Left lung (tissue), 10 donors: ENCODE measurements around the gene PPY. TPM values are rescaled to one million over a fixed set of nuclear protein-coding genes. Genes with fewer than 3 reads are reported as not detected.
A peak's percentile ranks its signal among the peaks of the same experiment; 100 is the strongest.

Experiments
- ATAC-seq: fragments of 200-7000 bp; cut with Tn5 transposase; one replicate; pipeline ENCODE4 v1.9.1; 2020; ENCODE audit warnings: moderate library complexity
- DNase-seq, 4 donors: peaks; one replicate each; pipeline ENCODE4 v3.0.0-alpha.2; 2013 to 2020
- H3K27ac ChIP-seq, 2 donors: fragments of 200-600 bp; sonication (generic) in 1 of 2; one replicate each; pipeline versions ENCODE4 v1.5.0 to v1.8.0; 2020 to 2021
- H3K27me3 ChIP-seq, 2 donors: fragments of 200-600 bp; sonication (generic) in 1 of 2; one replicate each; pipeline versions ENCODE4 v1.5.0 to v1.8.0; 2020 to 2021
- H3K36me3 ChIP-seq, 2 donors: fragments of 200-600 bp; sonication (generic) in 1 of 2; one replicate each; pipeline versions ENCODE4 v1.5.0 to v1.8.0; 2020 to 2021
- H3K4me1 ChIP-seq, 2 donors: fragments of 200-600 bp; one replicate each; pipeline ENCODE4 v1.8.0; 2021
- H3K4me3 ChIP-seq, 2 donors: fragments of 200-600 bp; sonication (generic) in 1 of 2; one replicate each; pipeline versions ENCODE4 v1.5.0 to v1.8.0; 2020 to 2021; ENCODE audit warnings: mild to moderate bottlenecking in 1 of 2
- H3K9me3 ChIP-seq, 2 donors: fragments of 200-600 bp; sonication (generic) in 1 of 2; one replicate each; pipeline versions ENCODE4 v1.5.0 to v1.8.0; 2020 to 2021
- CTCF ChIP-seq, 2 donors: fragments of 200-600 bp; sonication (generic) in 1 of 2; IDR thresholded peaks; one replicate each; pipeline versions ENCODE4 v1.5.0 to v1.8.0; 2021; ENCODE audit warnings: antibody characterized with exemption in 2 of 2
- intact Hi-C, 2 donors: fragments of 100-400 bp; cut with DNase I; formaldehyde crosslinking; loops; one replicate each; pipeline versions ENCODE4 v1.11.2 to v1.14.2; 2022
- polyA plus RNA-seq, 6 donors: library from polyadenylated mRNA; unstranded; fragments of 120-200 nt; gene quantifications; one replicate each; pipeline ENCODE4 v1.2.1, GENCODE V29; 2013; ENCODE audit not compliant: insufficient read length in 6 of 6
- total RNA-seq, 2 donors: library from RNA; stranded (reverse); fragmentation: NEBNext Ultra II Directional; extraction: Animal tissue kit (Norgen Biotek cat#: 25700); gene quantifications; one replicate each; pipeline ENCODE4 v1.2.1, GENCODE V29; 2021
- donor health status: DM: no; HTN: yes; CAD: no.
- donor health status: DM: no; HTN: no; CAD: no.

Gene PPY
- total and polyA plus RNA-seq, 8 donors: 0.36 to 4.9 (median 1.5) TPM; not detected in 2

DNA sequence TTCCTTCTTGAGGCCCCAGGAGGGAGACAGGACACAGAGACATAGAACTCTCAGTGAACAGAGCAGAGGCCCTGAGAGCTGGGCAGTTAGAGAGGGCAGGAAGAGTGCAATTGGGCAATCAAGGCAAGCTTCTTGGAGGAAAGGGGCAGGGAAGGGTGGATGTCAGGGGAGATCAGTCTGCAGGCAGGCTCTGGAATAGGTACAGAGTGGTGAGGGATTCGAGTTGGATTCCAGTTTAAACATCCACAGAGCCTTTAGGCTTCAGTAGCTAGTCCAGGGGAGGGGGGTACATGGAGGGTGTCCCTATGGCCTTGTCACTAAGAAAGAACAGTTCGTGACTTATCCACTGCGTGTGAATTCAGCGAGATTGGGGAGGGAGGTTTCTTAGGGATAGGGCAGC is 9.5 kb upstream of the PPY start:
- DNase-seq (no peak), ATAC-seq (no peak)
- H3K4me1 ChIP-seq: peaks cover 9 to 10% of the 10 kb centered on the region in 2 donors
- no peak overlapping the region for H3K27ac ChIP-seq
- H3K27me3 ChIP-seq: peaks cover 31 to 76% of the 10 kb centered on the region in 2 donors
- no peak for TF ChIP-seq CTCF (IDR thresholded peaks at IDR 0.05)
- intact Hi-C loops: no loop called here
- no peak overlapping the region for H3K4me3 ChIP-seq
- no peaks in the 10 kb centered on the region for H3K9me3 ChIP-seq
- H3K36me3 ChIP-seq: no peaks in the 10 kb centered on the region

- Histone ChIP-seq H3K27ac (no peak overlapping the region), H3K9me3 (no peaks in the 10 kb centered on the region), H3K4me3 (no peak overlapping the region), H3K36me3 (no peaks in the 10 kb centered on the region), H3K27me3 (peaks cover 31 to 77% of the 10 kb centered on the region in 2 donors), H3K4me1 (peaks cover 9 to 10% of the 10 kb centered on the region in 2 donors)
- no peak for TF ChIP-seq CTCF (IDR thresholded peaks at IDR 0.05)
- intact Hi-C loops: no loop called here
- ATAC-seq (no peak), DNase-seq (no peak)
These were observed 8.3 kb upstream of the PPY start for GRCh38 chr17:43950554-43950953.

DNA sequence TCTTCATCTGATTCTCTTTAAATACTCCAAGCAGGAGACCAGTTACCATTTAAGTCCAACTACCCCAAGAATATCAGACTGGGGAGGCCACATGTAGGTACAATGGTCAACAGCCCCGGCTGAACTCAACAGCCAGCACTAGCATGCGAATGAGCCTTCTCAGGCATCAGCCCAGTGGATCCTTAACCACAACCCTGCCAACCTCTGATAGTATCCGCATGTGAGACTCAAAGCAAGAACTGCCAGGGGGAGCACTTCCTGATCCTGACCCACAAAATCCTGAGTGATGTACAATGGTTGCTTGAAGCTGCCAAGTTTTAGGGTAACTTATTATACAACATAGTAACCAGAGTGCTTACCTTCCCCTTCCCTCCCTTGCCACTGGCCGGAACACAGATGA is 7.5 kb upstream of the PPY start:
- no peak for ATAC-seq
- DNase-seq: no peak
- H3K4me3 ChIP-seq: no peak overlapping the region
- H3K27ac ChIP-seq: no peak overlapping the region
- no peak for TF ChIP-seq CTCF (IDR thresholded peaks at IDR 0.05)
- peaks cover 31 to 71% of the 10 kb centered on the region in 2 donors for H3K27me3 ChIP-seq
- H3K4me1 ChIP-seq: peaks cover 9 to 10% of the 10 kb centered on the region in 2 donors
- H3K36me3 ChIP-seq: no peaks in the 10 kb centered on the region
- intact Hi-C loops: loop anchor here in 1 of 2 donors (5.0 to 10.0 kb wide), 2 partner anchors 43 to 215 kb away; no protein-coding TSS in a partner anchor
- no peaks in the 10 kb centered on the region for H3K9me3 ChIP-seq

DNA sequence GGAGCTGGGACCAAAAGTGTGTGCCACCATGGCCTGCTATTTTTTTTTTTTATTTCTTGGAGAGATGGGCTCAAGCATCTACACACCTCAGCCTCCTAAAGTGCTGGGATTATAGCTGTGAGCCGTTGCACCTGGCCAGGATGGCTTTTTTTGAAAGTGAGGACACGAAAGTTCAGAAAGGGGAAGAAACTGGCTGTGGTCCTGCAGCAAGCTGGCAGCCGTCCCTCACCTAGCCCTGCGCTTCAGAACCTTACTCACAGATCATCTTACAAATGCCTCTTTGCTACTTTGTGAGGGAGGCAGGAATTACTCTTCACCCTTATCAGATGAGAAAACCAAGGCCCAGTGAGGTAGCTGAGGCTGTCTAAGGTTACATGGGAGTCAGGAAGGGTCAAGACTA is 4.5 kb upstream of the PPY start:
- H3K27me3 ChIP-seq: peaks cover 11 to 41% of the 10 kb centered on the region in 2 donors
- TF ChIP-seq CTCF (IDR thresholded peaks at IDR 0.05): no peak
- no peaks in the 10 kb centered on the region for H3K9me3 ChIP-seq
- no peak overlapping the region for H3K27ac ChIP-seq
- H3K4me3 ChIP-seq: no peak overlapping the region
- peaks cover 0 to 6% of the 10 kb centered on the region in 2 donors for H3K4me1 ChIP-seq
- no peaks in the 10 kb centered on the region for H3K36me3 ChIP-seq
- intact Hi-C loops: loop anchor here in 1 of 2 donors (5.0 to 10.0 kb wide), 2 partner anchors 46 to 218 kb away; no protein-coding TSS in a partner anchor
- ATAC-seq (no peak), DNase-seq (peak in 1 of 4 donors; percentile 2)

GRCh38 chr17:43945074-43945829 is 3.0 kb upstream of the PPY start:
- H3K4me3 ChIP-seq: no peak overlapping the region
- TF ChIP-seq CTCF (IDR thresholded peaks at IDR 0.05): no peak
- DNase-seq (no peak), ATAC-seq (no peak)
- intact Hi-C loops: loop anchor here in 1 of 2 donors (5.0 to 10.0 kb wide), 2 partner anchors 47 to 220 kb away; no protein-coding TSS in a partner anchor
- H3K4me1 ChIP-seq: peaks cover 0 to 6% of the 10 kb centered on the region in 2 donors
- no peaks in the 10 kb centered on the region for H3K36me3 ChIP-seq
- H3K27me3 ChIP-seq: peaks cover 0 to 28% of the 10 kb centered on the region in 2 donors
- H3K9me3 ChIP-seq: no peaks in the 10 kb centered on the region
- H3K27ac ChIP-seq: no peak overlapping the region
